Measurements from ENCODE around the gene ENPP4.
"Not testable (repeated sequence)": the region's sequence is repeated elsewhere in the genome, so short reads cannot be mapped to it uniquely, and the experiment has no call there.

The ENPP4 gene

DNA sequence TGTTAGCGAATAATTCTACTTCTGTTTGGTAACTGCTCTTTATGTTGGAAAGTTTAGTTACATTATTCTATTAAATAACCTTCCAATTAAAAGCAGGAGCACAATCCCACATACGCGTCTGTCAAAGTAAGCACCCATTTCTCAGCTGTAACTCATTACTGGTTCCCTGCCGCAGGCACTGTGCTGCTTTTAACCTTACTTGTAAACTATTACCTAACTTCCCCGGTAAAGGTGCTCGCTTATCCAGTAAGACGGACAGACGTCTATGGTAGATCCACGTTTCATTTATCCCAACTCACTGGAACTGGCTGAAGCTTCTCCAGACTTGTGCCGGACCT, 529 bp upstream of the ENPP4 start:
- in situ Hi-C loops (cut with MboI; ENCODE audit: low sequenced_read_pairs), result no loop called here

DNA sequence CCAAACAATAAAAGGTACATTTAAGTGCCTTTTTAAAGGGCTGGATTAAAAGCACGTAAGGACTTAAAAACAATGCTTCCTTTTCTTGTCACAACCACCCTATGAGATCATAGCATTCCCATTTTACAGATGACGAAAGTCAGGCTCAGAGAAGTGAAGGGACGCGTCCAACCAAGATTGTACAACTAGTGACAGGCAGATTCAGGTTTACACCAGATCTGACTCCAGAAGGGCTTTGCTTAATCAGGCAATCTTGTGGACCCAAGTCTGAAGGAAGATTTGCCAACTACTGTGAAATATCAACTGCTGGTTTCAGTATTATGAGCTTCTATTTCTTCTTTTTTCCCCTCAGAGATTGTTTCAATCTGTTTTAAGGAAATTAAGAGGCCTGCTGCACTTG, 877 bp downstream of the ENPP4 start:
- in situ Hi-C loops (cut with MboI; ENCODE audit: low sequenced_read_pairs), result no loop called here

DNA sequence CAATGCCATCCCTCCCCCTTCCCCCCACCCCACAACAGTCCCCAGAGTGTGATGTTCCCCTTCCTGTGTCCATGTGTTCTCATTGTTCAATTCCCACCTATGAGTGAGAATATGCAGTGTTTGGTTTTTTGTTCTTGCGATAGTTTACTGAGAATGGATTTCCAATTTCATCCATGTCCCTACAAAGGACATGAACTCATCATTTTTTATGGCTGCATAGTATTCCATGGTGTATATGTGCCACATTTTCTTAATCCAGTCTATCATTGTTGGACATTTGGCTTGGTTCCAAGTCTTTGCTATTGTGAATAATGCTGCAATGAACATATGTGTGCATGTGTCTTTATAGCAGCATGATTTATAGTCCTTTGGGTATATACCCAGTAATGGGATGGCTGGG, 1.5 kb downstream of the ENPP4 start:
- in situ Hi-C loops (cut with MboI; ENCODE audit: low sequenced_read_pairs), result not testable (repeated sequence)

DNA sequence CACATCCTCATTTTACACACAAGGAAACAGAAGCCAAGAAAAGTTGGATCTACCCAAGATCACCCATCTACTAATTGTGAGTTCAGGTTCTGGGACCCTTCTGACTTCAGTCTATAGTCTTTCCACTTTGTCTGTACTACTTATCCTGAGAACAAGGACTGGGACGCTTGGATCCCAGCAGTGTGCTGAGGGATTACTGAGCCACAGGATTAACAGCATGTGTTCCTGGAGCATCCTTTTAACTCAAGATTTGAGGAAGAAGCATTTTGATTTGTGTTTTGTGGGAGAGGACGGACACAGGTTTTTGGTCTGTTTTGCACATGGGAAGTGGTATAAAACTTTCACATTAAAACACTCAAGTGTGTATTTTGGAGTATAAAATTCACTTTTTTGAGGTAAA, 4.4 kb downstream of the ENPP4 start:
- in situ Hi-C loops (cut with MboI; ENCODE audit: low sequenced_read_pairs), result no loop called here

DNA sequence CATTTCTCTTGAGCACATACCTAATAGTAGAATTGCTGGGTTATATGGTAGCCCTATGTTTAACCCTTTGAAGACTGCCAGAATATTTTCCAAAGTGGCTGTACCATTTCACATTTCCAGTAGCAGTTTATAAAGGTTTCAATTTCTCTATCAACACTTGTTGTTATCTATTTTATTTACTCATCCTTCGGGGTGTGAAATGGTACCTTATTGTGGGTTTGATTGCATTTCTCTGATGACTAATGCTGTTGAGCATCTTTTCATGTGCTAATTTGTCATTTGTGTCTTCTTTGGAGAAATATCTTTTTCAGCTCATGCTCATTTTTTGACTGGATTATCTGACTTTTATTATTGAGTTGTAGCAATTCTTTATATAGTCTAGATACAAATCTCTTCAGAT, 5.4 kb downstream of the ENPP4 start:
- in situ Hi-C loops (cut with MboI; ENCODE audit: low sequenced_read_pairs), result no loop called here

DNA sequence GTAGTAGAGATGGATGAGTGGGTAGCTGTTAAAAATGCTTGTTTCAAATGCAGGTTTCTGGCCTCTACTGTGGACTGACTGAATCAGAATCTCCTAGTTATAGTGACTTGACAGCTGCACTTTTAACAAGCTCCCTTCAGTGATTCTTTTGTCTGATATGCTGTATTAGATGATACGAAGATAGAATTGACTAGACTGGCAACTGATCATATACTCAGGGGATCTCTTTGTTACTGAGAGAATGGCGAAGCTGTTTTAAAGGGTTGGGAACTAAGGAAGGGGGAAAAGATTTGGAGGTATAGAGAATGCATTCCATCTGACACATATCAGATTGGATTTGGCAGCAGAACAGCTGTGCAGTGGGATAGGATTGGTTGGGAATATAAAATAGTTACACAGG, 7.0 kb downstream of the ENPP4 start:
- in situ Hi-C loops (cut with MboI; ENCODE audit: low sequenced_read_pairs), result no loop called here

DNA sequence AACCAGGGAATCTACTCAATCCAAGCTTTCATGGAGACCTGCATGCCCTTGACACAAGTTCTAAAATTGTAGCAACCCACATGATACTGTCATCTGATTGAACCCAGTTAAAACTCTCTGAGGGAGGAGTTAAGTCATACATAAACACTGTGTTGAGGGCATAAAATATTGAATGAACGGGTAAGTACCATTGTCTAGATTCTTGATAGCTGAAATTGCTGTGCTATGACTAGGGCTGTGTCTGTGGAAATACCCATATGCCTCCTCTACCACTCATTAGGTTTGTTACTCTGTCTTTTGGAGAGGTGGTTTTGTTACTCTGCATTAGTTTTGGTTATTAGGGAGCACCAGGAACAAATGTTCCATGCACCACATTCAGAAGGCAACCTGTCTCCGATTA, 7.6 kb downstream of the ENPP4 start:
- in situ Hi-C loops (cut with MboI; ENCODE audit: low sequenced_read_pairs), result no loop called here

DNA sequence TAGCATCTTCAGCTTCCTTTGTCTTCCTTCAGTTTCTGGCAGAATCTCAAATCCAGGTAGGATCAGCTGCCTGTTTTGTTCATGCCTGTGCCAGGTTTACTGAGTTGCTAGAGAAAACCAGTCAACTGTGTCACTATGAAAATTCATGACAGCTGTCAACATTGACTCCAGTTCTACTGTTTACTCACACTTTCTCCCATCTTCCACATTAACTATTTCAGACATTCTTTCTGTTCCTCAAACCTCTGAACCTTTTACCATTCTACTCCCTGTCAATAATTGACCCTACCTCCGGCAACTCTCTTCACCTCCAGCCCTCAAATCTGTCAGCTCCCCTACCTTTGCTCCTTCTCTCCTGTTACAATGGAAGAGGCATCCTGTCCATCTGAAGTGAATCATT, 8.5 kb downstream of the ENPP4 start:
- in situ Hi-C loops (cut with MboI; ENCODE audit: low sequenced_read_pairs), result no loop called here

DNA sequence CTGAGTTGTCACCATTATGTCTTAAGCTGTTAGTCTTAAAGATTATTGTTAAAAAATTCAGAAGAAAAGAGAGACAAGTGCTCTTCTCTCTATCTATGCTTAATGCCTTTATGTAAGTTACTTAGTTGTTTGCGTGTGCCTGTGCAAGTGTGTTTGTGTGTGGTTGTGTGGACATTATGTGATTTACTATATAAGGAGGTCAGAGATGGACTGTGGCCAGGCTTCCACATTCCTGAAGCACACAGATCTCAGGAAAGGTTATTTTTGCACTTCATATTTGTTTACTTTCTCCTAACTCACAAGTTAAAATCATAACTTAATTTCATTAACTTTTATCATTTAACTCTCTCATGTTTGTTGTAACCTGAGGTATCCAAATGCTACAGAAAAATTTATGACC, 14.5 kb downstream of the ENPP4 start:
- in situ Hi-C loops (cut with MboI; ENCODE audit: low sequenced_read_pairs), result no loop called here

DNA sequence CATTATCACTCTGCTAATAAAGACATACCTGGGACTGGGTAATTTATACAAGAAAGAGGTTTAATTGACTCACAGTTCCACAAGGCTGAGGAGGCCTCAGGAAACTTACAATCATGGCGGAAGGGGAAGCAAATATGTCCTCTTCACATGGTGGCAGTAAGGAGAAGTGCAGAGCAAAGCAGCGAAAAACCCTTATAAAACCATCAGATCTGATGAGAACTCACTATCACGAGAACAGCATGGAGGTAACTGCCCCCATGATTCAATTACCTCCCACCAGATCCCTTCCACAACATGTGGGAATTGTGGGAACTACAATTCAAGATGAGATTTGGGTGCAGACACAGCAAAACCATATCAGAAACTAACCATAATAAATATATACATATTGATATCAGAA, 19.3 kb downstream of the ENPP4 start:
- in situ Hi-C loops (cut with MboI; ENCODE audit: low sequenced_read_pairs), result not testable (repeated sequence)

DNA sequence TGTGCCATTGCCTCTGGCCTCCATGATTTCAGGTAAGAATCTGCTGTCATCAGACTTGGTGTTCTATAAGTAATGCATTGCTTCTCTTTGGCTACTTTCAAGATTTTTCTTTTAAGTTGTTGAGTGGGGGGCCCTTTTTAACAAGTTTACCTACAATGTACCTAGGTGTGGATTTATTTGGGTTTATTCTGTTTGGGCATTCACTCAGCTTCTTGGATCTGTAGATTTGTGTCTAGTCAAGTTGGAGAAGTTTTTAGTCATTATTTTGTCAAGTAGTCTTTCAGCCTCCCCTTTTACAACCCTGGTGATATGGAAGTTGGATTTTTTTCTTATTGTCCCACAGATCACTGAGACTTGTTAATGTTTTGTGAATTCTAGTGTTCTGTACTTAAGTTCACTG, 26.9 kb downstream of the ENPP4 start:
- in situ Hi-C loops (cut with MboI; ENCODE audit: low sequenced_read_pairs), result no loop called here

DNA sequence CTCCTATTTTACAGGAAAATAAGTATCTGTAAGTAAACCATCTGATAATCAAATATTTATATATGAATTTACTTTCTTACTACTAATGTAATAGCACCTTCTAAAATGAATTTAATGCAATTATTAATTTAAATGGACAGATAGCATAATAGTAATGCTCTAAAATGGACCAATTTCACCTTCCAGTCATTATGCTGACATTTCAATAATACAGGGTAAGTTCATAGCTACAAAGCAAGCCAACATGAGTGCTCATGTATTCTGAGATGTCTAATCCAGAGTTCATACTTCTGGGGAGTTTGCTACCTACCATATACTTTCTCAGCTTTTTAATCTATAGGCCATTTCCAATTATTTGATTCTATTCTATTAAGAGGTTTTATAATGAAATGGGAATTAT, 29.4 kb downstream of the ENPP4 start:
- in situ Hi-C loops (cut with MboI; ENCODE audit: low sequenced_read_pairs), result no loop called here

DNA sequence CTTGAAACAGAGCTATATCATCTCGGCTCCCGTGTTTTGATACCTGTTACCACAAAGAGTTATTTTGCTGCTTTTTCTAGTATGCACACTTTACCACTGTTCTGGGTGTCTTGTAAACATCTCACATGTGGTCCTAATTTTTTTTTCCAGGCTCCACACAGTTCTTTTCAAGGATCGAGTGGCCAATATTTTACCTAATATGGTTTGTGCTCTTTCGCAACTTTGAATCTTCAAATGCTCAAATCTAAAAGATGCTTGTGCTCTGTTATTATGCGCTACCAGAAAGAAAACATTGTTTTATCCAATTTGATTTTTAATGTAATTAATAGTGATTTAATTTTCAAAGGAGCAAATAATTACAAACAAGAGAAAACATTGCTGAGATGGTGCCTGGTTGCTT, 30.3 kb downstream of the ENPP4 start:
- in situ Hi-C loops (cut with MboI; ENCODE audit: low sequenced_read_pairs), result no loop called here

DNA sequence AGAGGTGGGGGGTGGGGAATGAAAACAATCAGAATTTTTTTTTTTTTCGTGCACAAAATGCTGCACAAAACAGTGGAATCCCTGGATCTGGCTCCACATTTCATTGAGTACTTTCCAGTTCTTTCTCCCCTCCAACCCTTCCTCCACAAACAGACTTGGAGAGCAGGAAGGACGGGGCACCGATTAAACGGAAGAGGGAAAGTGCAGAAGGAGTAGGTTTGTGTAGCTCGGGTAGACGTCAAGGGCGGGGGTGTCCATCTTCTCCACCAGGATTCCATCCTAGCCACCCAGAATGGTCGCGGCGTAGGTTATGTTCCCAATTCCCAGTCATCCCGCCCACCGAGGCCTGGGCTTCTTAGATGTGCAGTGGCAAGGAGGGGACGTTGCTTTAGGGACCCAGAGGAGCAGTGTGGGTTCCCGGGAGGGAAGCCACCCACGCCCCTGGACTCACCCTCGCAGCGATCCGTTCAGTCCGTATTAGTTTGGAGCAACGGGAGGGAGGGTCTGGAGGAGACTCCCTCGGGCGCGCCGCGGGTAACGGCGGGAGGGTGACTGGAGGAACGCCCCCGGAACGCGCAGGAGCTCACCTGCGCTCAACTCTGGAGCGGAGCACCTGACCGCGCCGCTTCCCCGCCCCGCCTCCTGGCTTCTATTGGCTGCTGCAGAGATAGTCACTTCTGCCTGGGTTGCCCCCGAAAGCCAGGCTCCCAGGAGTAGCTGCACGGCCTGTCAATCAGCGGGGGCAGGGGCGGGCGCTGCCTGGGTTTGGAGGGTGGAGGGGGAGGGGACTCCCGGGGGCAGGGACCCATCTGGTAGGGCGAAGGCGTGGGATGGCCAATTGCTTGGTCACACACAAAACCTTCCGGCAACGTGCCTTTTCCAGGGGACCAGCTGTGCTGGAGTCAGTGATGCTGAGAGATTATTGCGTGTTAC, 40.8 kb downstream of the ENPP4 start, which contains the start of gene ENPP5:
Gene ENPP5 (minus strand): TSS at position 624 of the 933 bp plus-strand sequence. CDS start 2,718 bp downstream, outside the sequence.
- in situ Hi-C loops (cut with MboI; ENCODE audit: low sequenced_read_pairs), result no loop called here

DNA sequence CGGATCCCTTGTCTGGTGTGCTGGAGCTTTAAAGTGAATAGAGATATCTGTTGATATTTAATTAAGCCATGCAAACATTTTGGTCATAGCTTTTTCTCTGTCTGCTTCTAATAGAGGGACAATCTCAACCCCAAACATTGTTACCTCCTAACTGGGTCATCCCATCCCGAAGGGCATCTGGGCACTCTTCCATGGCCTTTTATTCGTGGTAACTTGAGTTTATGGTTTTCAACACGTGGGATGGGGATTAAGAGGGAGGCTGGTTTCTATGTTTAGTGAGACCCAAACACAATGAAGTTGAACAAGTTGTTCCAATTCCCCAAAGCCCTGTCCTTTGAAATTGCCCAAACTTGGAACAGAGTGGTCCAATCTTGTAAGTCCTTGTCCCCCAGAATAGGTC, 42.4 kb downstream of the ENPP4 start:
- in situ Hi-C loops (cut with MboI; ENCODE audit: low sequenced_read_pairs), result no loop called here

DNA sequence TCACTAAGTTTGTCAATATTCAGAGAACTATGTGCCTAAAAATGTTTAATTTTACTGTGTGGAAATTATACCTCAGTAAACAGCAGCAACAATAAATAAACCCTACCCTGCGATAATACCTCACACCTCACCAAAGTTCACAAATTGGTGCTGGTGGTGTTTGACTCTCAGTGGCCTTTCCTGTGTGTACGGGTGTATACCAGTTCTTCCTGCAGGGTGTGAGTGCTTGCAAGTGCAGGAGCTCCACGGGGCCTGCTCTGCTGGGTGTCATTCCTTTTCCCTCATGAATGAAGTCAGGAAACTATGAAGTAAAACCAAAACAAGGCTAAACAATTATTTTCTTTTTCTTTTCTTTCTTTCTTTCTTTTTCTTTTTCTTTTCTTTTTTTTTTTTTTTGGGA, 45.1 kb downstream of the ENPP4 start:
- in situ Hi-C loops (cut with MboI; ENCODE audit: low sequenced_read_pairs), result no loop called here

DNA sequence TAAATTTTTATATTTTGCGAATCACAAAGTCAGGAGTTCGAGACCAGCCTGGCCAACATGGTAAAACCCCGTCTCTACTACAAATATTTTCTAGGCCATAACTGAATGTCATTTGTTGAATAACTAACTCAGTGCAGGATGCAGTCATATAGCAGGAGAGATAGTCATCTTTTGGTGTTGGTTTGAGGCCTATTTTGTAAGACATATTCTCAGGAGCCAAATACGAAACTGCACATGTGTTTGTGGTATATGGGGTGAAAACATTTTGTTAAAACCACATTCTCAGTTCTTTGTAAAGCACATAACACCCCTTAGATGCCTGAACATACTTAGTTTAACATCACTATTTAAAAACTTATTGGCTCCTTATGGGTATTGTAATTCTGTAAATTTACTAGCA, 45.7 kb downstream of the ENPP4 start:
- in situ Hi-C loops (cut with MboI; ENCODE audit: low sequenced_read_pairs), result no loop called here

DNA sequence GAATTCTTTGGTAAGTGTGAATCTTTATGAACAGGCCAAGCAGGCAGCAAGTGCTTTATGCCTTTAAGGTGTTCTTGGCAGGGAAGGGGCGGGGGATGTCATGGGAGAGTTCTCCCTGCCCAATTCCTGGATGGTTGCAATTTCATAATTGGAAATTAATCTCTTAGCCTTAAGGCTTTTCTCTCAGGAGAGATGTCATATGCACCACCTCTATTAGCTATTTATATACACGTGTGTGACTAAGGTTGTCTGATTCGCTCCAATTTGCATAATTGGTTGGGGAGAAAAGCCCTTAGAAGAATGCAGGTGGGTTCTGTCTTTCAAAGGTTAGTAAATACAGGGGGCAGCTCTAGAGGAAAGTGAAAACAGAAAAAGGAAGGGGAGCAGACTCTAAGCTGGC, 46.2 kb downstream of the ENPP4 start:
- in situ Hi-C loops (cut with MboI; ENCODE audit: low sequenced_read_pairs), result no loop called here

DNA sequence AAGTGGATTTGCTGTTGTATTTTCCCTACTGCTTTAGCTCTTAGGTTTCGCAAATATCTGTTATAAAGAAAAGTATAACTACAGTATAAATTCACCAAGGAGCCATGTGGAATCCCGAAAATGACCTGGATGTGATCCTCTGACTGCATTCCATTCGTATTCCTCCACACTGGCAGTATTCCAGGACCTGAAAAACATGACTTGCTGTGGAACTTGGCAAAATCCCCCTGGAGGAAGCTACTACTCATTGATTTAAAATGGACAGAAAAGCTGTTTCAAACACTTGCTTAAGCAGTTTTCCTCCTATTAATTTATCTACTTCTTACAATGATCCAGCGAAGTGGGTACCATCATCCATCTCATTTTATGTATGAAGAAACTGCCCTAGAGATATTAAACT, 54.3 kb downstream of the ENPP4 start:
- in situ Hi-C loops (cut with MboI; ENCODE audit: low sequenced_read_pairs), result no loop called here

DNA sequence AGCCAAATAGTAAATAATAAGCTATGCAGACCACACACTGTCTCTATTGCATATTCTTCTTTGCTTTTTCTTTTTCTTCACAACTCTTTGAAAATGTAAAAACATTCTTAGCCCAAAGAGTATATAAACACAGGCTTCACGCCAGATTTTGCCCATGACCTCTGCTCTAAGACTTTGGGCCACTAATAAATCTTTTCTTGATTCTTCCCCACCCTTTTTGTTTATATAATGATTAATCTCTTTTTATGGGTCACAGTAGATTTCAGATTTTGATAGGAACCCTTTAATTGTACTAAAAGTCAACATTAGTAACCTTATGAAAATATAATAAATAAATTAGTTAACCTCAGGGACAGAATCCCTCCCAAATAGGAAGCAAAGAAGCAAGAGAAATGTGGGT, 56.8 kb downstream of the ENPP4 start:
- in situ Hi-C loops (cut with MboI; ENCODE audit: low sequenced_read_pairs), result no loop called here

DNA sequence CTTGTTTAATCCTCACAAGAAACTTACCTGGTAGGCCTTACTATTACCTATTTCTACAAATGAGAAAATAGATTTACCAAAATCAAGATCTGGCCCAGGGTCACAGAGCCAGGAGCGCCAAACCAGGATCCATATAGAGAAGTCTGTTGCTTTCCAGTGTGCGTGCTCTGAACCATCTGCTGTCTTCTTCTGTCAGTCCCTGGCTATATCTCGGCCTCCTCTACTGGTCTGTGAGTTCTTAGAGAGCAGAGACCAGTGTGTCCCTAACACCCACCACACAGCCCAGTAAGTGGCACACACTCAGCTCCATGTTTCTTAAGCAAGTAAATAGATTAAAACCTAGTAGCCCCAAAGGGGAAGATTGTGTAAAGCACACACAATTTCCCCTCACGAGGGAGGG, 59.9 kb downstream of the ENPP4 start:
- in situ Hi-C loops (cut with MboI; ENCODE audit: low sequenced_read_pairs), result no loop called here

DNA sequence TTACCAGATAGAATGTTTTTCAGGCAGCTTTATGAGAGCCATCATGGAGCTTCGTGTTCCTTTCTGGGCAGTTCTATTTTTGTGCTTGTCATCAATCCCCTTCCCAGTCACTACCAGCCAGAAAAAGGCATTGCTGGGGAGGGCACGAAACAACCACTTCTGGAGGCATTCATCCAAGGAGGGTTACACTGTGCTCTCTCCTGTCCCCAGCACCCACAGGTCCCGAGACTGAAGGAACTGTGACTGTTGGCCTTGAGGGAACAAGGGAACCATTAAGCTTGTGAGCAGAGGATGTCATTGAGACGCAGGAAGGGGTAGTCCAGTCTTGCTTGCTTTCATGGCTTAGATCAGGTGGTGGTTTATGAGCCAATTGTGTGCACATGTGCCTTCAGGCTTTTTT, 61.1 kb downstream of the ENPP4 start:
- in situ Hi-C loops (cut with MboI; ENCODE audit: low sequenced_read_pairs), result no loop called here

DNA sequence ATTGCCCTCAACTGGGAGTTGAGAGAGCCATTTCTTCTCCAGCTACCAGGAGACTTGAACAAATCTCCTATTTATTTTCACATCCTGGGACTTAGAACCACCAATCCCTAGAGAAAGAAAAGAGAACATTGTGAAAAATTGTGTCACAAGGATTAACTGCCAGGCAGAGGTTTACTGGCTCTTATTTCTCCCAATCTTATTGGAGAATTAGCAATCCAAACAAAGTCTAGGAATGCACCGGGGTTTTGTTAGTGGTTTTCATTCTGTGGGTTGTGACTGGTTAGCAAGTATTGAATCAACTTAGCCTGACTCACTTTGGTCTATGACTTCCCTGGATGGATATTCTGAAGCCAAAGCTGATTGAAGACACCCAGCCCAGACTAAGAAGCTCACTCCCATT, 62.2 kb downstream of the ENPP4 start:
- in situ Hi-C loops (cut with MboI; ENCODE audit: low sequenced_read_pairs), result no loop called here
